ENCODE data around the gene MTA1. TPM values are rescaled to one million over a fixed set of nuclear protein-coding genes. Genes with fewer than 3 reads are reported as not detected.

Gene MTA1
- total RNA-seq, 1 donor from 2014 or later, result 92.3 TPM

- DNase-seq (ENCODE audit: extremely low read depth, low read depth, low spot score), result no peak
Measured at GRCh38 chr14:105442125-105442524, 22.5 kb downstream of the MTA1 start.

DNA sequence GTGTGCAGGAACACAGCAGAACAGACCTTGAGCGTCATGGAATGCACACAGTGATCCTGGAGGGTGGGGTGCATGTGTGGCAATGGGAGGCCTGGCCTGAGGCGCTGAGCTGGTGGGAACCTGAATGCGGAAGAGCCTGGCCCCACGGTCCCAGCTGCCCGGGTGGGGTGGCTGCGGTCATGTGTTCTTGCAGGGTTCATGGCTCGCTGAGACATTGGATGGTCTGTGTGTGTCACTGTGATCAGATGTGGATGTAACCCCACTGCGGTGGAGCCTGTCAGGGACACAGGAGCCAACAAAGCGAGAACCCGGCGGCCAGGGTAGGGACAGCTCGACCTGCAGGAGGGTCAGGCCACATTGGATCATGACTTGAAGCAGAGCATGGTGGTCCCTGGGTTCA lies 23.2 kb downstream of the MTA1 start:
- no peak for DNase-seq (ENCODE audit: extremely low read depth, low read depth, low spot score)

- no peak for DNase-seq (ENCODE audit: extremely low read depth, low read depth, low spot score)
Measured at GRCh38 chr14:105444859-105445258, 25.2 kb downstream of the MTA1 start.

GRCh38 chr14:105445290-105445689 lies 25.7 kb downstream of the MTA1 start:
- DNase-seq (ENCODE audit: extremely low read depth, low read depth, low spot score), result no peak

DNA sequence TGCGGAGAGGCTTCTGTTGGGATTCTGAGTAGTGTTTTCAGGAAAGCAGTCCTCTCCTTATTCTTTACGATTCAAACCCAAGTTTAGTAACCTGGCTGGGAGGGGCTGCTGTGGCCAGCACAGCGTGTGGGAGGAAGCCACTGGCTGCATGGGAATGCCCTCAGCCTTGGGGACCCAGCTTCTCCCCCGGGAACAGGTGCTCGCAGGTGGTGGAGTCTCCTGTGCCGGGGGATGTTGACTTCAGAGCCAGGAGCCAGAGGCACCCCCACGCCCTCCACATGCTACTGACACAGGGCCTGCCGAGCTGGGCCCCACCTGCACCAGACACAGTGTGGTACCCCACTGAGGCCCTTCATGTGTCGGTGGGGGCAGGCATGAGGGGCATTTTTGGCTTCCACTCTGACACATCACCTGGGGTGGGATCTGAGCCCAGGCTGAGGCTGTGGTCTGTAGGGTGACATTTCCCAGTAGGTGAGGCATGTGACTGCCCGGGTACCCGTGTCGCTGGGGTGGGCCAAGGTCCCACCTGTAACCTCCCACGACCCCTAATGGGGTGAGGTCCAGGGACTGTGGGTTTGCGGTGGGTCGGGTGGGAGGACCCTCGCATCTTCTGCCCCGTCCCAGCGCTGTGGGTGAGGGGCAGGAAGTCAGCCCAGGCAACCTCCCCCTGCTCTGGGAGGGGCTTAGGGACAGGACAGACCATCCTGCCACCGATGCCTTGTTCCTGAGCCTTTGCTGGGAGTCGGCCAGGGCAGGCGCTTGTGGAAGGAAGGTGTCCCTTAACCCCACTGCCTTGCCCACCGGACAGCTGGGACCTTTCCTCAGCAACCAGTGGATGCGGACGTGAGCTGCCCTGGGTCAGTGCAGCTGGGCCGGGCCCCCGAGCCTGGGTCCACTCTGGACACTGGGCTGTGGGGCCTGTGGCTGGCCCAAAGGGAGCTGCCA lies 26.5 kb downstream of the MTA1 start:
- no peak for DNase-seq (ENCODE audit: extremely low read depth, low read depth, low spot score)

DNA sequence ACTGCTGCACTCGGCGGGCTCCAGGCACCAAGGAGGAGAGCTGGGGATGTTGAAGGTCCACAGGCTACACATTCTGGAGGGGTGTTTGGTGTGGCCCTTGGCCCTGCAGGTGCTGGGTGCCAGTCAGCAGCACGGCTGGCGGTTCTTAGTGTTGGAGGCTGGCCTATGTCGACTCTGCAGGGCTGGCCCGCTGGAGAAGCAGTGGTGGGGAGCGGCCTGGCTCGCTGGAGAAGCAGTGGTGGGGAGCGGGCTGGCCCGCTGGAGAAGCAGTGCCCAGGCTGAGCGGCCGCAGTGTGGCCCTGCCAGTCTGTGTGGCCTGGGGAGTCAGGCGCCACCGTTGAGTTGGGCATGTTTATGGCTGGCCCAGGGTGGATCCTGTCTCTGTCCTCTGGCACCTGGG lies 27.3 kb downstream of the MTA1 start:
- no peak for DNase-seq (ENCODE audit: extremely low read depth, low read depth, low spot score)

GRCh38 chr14:105447651-105448640 lies 28.3 kb downstream of the MTA1 start:
- DNase-seq (ENCODE audit: extremely low read depth, low read depth, low spot score), result no peak

DNA sequence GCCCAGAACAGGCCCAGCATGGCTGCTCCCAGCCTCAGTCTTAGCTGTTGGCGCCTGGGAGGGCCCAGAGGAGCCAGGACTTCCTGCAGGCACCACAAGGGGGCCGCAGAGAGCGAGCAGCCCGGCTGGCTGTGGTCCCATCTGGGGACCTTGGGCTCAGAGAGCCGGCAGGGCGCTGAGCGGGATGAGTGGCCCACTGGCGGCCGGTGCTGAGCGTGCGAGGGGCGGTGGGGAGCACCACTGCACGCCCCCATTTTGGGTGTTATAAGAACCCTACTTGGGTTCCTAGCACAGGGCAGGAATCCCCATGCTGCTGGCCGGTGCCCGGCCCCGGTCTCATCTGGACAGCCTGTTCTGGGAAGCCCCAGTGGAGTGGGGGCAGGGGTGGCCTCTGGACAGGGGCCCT lies 29.1 kb downstream of the MTA1 start:
- DNase-seq (ENCODE audit: extremely low read depth, low read depth, low spot score), result no peak

DNA sequence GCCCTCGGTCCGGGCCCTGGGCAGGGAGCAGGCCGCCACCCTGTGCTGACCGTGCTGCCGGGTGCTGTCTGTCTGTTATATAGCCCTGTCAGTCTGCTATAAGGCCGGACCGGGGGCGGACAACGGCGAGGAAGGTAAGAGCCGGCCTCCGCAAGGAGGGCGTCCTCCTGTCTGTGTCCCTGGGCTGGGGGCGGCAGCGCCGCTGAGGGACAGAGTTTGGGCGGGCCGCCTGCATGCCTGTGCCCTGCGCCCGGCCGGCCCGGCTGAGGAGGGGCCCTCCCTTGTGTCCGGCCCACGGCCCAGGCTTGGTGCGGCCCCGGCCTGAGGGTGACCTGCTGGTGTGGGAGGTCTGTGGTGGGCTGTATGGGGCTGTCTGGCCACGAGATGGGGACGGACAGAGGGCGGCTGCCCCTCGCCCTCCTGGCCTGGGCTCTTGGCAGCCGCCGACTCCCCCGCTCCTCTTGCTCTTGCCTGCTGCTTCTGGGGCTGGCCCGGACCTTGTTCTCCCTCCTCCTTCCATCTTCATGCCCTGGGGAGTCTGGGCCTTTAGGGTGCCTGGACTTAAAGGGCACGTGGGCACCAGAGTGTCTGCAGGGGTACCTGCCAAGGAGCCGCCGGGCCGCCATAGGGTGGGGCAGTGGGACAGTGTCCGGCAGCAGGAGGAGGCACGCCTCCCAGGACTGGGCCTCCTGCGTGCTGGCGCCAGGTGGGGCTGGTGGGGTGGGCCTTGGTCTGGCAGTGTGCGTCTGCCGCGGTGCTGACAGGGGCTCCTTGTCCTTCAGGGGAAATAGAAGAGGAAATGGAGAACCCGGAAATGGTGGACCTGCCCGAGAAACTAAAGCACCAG lies 29.9 kb downstream of the MTA1 start:
- DNase-seq (ENCODE audit: extremely low read depth, low read depth, low spot score), result no peak

DNA sequence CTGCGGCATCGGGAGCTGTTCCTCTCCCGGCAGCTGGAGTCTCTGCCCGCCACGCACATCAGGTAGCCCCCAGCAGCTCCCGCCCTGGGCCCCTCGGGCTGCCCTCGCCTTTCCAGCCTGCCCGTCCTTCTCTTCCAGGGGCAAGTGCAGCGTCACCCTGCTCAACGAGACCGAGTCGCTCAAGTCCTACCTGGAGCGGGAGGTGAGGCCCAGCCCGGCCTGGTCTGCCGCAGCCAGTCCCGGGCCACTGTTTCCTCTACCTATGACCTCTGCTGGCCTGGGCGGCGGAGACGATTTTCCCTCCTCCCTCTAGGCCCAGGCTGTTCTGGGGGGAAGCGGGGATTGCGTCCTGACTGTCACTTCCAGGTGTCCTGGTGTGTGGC lies 30.5 kb downstream of the MTA1 start:
- no peak for DNase-seq (ENCODE audit: extremely low read depth, low read depth, low spot score)

GRCh38 chr14:105450864-105451720 lies 31.5 kb downstream of the MTA1 start:
- no peak for DNase-seq (ENCODE audit: extremely low read depth, low read depth, low spot score)

GRCh38 chr14:105452963-105453362 lies 33.3 kb downstream of the MTA1 start:
- DNase-seq (ENCODE audit: extremely low read depth, low read depth, low spot score), result no peak

DNA sequence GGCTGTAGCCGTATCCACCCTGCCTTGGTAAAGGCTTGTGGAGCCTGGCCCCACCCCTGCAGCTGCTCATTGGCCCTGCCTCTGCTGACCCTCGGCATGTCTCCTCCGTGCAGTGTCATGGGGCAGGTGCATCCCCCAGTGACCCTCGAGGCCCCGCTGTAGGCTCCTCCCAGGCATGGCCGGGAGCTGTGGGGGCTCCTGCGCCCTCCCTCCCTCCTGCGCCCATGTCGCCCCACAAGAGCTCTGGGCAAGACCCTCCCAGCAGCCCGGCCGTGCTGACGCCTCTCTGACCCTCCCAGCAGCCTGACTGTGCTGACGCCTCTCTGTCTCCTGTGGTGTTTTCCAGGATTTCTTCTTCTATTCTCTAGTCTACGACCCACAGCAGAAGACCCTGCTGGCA lies 34.2 kb downstream of the MTA1 start:
- no peak for DNase-seq (ENCODE audit: extremely low read depth, low read depth, low spot score)

DNA sequence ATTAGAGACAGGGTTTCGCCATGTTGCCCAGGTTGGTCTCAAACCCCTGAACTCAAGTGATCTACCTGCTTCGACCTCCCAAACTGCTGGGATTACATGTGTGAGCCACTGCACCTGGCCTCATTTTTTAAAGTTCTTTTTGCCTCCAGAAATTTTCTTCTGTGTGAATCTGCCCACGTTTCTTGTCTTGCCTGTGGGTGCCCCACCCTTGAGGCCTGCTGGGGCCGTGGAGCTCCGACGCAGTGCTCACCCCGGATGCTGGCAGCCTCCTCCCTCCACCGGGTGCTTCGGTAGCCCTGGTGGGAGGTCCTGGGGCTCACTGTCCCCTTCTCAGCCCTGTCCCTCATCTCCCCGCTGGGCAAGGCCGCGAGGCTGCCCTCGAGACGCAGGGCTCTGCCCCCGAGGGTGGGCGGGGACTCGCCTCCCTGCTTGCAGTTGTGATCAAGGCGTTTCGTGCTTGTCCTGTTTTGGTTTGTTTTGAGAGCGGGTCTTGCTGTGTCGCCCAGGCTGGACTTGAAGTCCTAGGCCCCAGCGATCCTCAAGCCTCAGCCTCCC lies 35.5 kb downstream of the MTA1 start:
- DNase-seq (ENCODE audit: extremely low read depth, low read depth, low spot score), result no peak

GRCh38 chr14:105455766-105456660 lies 36.4 kb downstream of the MTA1 start:
- DNase-seq (ENCODE audit: extremely low read depth, low read depth, low spot score), result no peak

GRCh38 chr14:105456736-105457617 lies 37.4 kb downstream of the MTA1 start:
- DNase-seq (ENCODE audit: extremely low read depth, low read depth, low spot score), result no peak

DNA sequence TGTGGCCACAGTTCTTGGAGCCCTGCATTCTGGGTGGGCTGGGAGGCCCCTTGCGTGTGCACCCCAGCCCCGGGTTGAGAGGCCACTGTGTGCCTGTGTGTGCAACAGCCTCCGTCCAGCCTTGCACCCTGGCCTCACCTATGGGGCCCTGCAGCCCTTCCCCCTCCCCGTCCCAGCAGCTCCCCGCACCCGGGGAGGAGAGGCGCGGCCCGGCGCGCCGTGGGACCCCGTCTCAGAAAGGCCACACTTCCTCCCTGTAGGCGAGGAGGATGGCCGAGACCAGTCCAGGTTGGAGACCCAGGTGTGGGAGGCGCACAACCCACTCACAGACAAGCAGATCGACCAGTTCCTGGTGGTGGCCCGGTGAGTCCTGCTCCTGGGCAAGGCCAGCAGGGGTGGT lies 38.4 kb downstream of the MTA1 start:
- DNase-seq (ENCODE audit: extremely low read depth, low read depth, low spot score), result no peak

Measured in glomerular endothelial cell (primary cell).